ENCODE data around the gene RBM23. TPM values are rescaled to one million over a fixed set of nuclear protein-coding genes. Genes with fewer than 3 reads are reported as not detected.

The RBM23 gene
- polyA plus RNA-seq, 3 donors: 76.7 to 89.7 (median 85.7) TPM

- H3K79me2 ChIP-seq (ENCODE audit: insufficient read depth, low read length): peaks cover 84% of the 10 kb centered on the region
- H3K27ac Mint-ChIP-seq: peak overlapping the region in 2 of 7 donors; percentile 75 to 82
These were observed 8.0 kb downstream of the RBM23 start for GRCh38 chr14:22910916-22911315.

DNA sequence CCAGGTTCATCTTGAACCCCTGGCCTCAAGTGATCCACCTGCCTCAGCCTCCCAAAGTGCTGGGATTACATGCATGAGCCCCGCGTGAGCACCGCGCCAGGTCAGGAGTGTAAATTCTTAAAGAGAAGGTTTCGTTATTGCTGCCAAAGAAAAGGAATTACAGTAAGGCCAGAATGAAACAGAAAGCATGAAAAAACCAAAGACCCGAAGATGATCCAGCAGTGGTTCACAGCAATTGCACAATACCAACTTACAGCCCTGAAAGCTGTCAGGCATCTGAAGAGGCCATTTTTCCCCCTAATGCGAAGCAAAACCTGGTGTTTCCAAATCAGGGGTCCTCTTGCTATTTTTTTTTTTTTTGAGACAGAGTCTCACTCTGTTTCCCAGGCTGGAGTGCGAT lies 10.3 kb downstream of the RBM23 start:
- Mint-ChIP-seq H3K4me3 (peak overlapping the region; percentile 78 to 89), H3K27ac (peak overlapping the region; percentile 86 to 96 (median 93)), H3K36me3 (peaks cover 59 to 85% of the 10 kb centered on the region in 2 donors), H3K27me3 (ENCODE audit: low read depth in 3 of 3) (no peaks in the 10 kb centered on the region), H3K4me1 (peaks cover 22% of the 10 kb centered on the region), H3K9me3 (no peaks in the 10 kb centered on the region)
- H3K4me3 ChIP-seq (replicated peaks in 1 of 3; ENCODE audit: low read depth in 2 of 3, low read length in 3 of 3): peak overlapping the region in 2 of 3 experiments; percentile 29 to 62
- peaks cover 21 to 22% of the 10 kb centered on the region in 2 donors for H3K4me1 ChIP-seq (ENCODE audit: control insufficient read depth in 1 of 2, insufficient read depth in 2 of 2, low read length in 2 of 2)
- H3K27me3 ChIP-seq (ENCODE audit: control insufficient read depth in 2 of 2, insufficient read depth in 2 of 2, low read length in 2 of 2): no peaks in the 10 kb centered on the region
- WGBS (ENCODE audit: insufficient coverage): 0% methylated on average over 7 of the region's 8 CpGs
- peak overlapping the region; percentile 82 to 86 for H3K27ac ChIP-seq (ENCODE audit: low read depth in 1 of 2, low read length in 2 of 2)
- peaks cover 68 to 80% of the 10 kb centered on the region in 2 donors for H3K36me3 ChIP-seq (replicated peaks in 1 of 2; ENCODE audit: control insufficient read depth in 1 of 2, insufficient read depth in 2 of 2, low read length in 2 of 2)
- peaks cover 73% of the 10 kb centered on the region for H3K79me2 ChIP-seq (ENCODE audit: insufficient read depth, low read length)
- peak overlapping the region; percentile 43 for H3K9ac ChIP-seq (ENCODE audit: insufficient read depth, low read length, poor library complexity, severe bottlenecking)
- H4K20me1 ChIP-seq (ENCODE audit: insufficient read depth, low read length): peaks cover 3% of the 10 kb centered on the region
- H3K9me3 ChIP-seq (replicated peaks in 1 of 2; ENCODE audit: control insufficient read depth in 1 of 2, insufficient read depth in 1 of 2, low read length in 2 of 2): no peaks in the 10 kb centered on the region
- intact Hi-C loops (cut with micrococcal nuclease): no loop called here
- DNase-seq: peak; percentile 54 to 74 (median 72)
- peak overlapping the region; percentile 59 for H3K4me2 ChIP-seq (replicated peaks; ENCODE audit: extremely low read depth, low read length, poor library complexity, severe bottlenecking)
- TF ChIP-seq CTCF (IDR thresholded peaks at IDR 0.05): no peak
- H2AFZ ChIP-seq (ENCODE audit: insufficient read depth, low read depth, low read length, poor library complexity, severe bottlenecking): peak overlapping the region; percentile 62

More at GRCh38 chr14:22910916-22911315, 8.0 kb downstream of the RBM23 start:
- no peaks in the 10 kb centered on the region for H3K27me3 Mint-ChIP-seq (ENCODE audit: low read depth in 3 of 3)
- H3K9me3 Mint-ChIP-seq: no peaks in the 10 kb centered on the region
- H3K36me3 Mint-ChIP-seq: peaks cover 36 to 66% of the 10 kb centered on the region in 2 donors
- no peaks in the 10 kb centered on the region for H4K20me1 ChIP-seq (ENCODE audit: insufficient read depth, low read length)
- no peak for TF ChIP-seq CTCF (IDR thresholded peaks at IDR 0.05)
- H3K9me3 ChIP-seq (replicated peaks in 1 of 2; ENCODE audit: control insufficient read depth in 1 of 2, insufficient read depth in 1 of 2, low read length in 2 of 2): no peaks in the 10 kb centered on the region
- no CpG with 5 or more reads among the region's 5 CpGs for WGBS (ENCODE audit: insufficient coverage)
- H3K4me1 Mint-ChIP-seq: peaks cover 39% of the 10 kb centered on the region
- no peak overlapping the region for H3K4me3 Mint-ChIP-seq
- no peak overlapping the region for H3K4me2 ChIP-seq (replicated peaks; ENCODE audit: extremely low read depth, low read length, poor library complexity, severe bottlenecking)
- intact Hi-C loops (cut with micrococcal nuclease): no loop called here
- H3K36me3 ChIP-seq (replicated peaks in 1 of 2; ENCODE audit: control insufficient read depth in 1 of 2, insufficient read depth in 2 of 2, low read length in 2 of 2): peaks cover 45 to 57% of the 10 kb centered on the region in 2 donors
- peak overlapping the region in 1 of 2 donors; percentile 28 for H3K27ac ChIP-seq (ENCODE audit: low read depth in 1 of 2, low read length in 2 of 2)
- DNase-seq: no peak
- H2AFZ ChIP-seq (ENCODE audit: insufficient read depth, low read depth, low read length, poor library complexity, severe bottlenecking): no peak overlapping the region
- H3K4me1 ChIP-seq (ENCODE audit: control insufficient read depth in 1 of 2, insufficient read depth in 2 of 2, low read length in 2 of 2): peaks cover 39 to 45% of the 10 kb centered on the region in 2 donors
- no peak overlapping the region for H3K4me3 ChIP-seq (replicated peaks in 1 of 3; ENCODE audit: low read depth in 2 of 3, low read length in 3 of 3)
- no peaks in the 10 kb centered on the region for H3K27me3 ChIP-seq (ENCODE audit: control insufficient read depth in 2 of 2, insufficient read depth in 2 of 2, low read length in 2 of 2)
- H3K9ac ChIP-seq (ENCODE audit: insufficient read depth, low read length, poor library complexity, severe bottlenecking): no peak overlapping the region

Measured in CD14-positive monocyte (primary cell).